BE2C (cell line): Measurements from ENCODE around the gene IMP4.

Experiments
- DNase-seq: peaks from one replicate; pipeline ENCODE4 v3.0.0-alpha.2; 2020
- H3K27me3 ChIP-seq: fragments of 250-450 bp; sonication (Bioruptor Pico); 2 replicates; pipeline ENCODE4 v1.5.1; 2020; ENCODE audit warnings: mild to moderate bottlenecking
- H3K36me3 ChIP-seq: fragments of 250-450 bp; sonication (Bioruptor Pico); 2 replicates; pipeline ENCODE4 v1.5.1; 2020; ENCODE audit warnings: mild to moderate bottlenecking
- H3K4me1 ChIP-seq: fragments of 250-450 bp; sonication (Bioruptor Pico); 2 replicates; pipeline ENCODE4 v1.5.1; 2020
- H3K4me3 ChIP-seq: 2 replicates; pipeline ENCODE4 v1.5.1; 2011; ENCODE audit warnings: low read depth, low read length
- H3K9me3 ChIP-seq: fragments of 250-450 bp; sonication (Bioruptor Pico); 2 replicates; pipeline ENCODE4 v1.5.1; 2020
- TF ChIP-seq, protein P1 (sequence below): IDR thresholded peaks from 2 replicates; pipeline ENCODE4 v1.5.1; 2012; ENCODE audit warnings: mild to moderate bottlenecking, low read depth, low read length

Gene IMP4

GRCh38 chr2:130381145-130381544 is 38.4 kb downstream of the IMP4 start:
- Histone ChIP-seq H3K36me3 (no peaks in the 10 kb centered on the region), H3K9me3 (no peaks in the 10 kb centered on the region), H3K27me3 (no peaks in the 10 kb centered on the region), H3K4me1 (no peaks in the 10 kb centered on the region), H3K4me3 (no peak overlapping the region)
- TF ChIP-seq, protein P1, sequence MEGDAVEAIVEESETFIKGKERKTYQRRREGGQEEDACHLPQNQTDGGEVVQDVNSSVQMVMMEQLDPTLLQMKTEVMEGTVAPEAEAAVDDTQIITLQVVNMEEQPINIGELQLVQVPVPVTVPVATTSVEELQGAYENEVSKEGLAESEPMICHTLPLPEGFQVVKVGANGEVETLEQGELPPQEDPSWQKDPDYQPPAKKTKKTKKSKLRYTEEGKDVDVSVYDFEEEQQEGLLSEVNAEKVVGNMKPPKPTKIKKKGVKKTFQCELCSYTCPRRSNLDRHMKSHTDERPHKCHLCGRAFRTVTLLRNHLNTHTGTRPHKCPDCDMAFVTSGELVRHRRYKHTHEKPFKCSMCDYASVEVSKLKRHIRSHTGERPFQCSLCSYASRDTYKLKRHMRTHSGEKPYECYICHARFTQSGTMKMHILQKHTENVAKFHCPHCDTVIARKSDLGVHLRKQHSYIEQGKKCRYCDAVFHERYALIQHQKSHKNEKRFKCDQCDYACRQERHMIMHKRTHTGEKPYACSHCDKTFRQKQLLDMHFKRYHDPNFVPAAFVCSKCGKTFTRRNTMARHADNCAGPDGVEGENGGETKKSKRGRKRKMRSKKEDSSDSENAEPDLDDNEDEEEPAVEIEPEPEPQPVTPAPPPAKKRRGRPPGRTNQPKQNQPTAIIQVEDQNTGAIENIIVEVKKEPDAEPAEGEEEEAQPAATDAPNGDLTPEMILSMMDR: no peak
- no peak for DNase-seq

DNA sequence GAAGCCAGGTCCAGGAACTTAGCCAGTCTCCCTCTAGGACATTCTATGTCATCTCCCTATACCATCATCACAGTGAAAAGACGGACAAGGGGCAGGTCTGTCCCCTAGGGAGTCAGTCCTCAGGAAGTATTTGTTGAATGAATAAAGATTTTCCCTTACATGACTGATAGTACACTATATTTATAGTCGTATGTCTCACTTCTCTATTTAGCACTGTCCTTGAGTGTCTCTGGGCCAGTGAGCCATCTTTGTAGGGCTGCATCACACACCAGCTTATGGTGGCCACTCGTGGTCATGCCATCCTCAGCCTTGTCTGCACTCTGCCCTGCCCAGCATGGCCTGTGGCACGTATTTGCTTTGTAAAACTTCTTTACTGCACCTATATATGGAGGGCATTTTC is 38.9 kb downstream of the IMP4 start:
- Histone ChIP-seq H3K4me1 (no peaks in the 10 kb centered on the region), H3K9me3 (no peaks in the 10 kb centered on the region), H3K4me3 (no peak overlapping the region), H3K36me3 (no peaks in the 10 kb centered on the region), H3K27me3 (no peaks in the 10 kb centered on the region)
- TF ChIP-seq, protein P1: no peak
- no peak for DNase-seq

GRCh38 chr2:130382313-130382917 is 39.7 kb downstream of the IMP4 start:
- DNase-seq: no peak
- Histone ChIP-seq H3K9me3 (no peaks in the 10 kb centered on the region), H3K27me3 (no peaks in the 10 kb centered on the region), H3K4me1 (no peaks in the 10 kb centered on the region), H3K36me3 (no peaks in the 10 kb centered on the region), H3K4me3 (no peak overlapping the region)
- TF ChIP-seq, protein P1: no peak

GRCh38 chr2:130385709-130386108 is 43.0 kb downstream of the IMP4 start:
- Histone ChIP-seq H3K4me1 (no peaks in the 10 kb centered on the region), H3K27me3 (no peaks in the 10 kb centered on the region), H3K36me3 (no peaks in the 10 kb centered on the region), H3K9me3 (no peaks in the 10 kb centered on the region), H3K4me3 (no peak overlapping the region)
- TF ChIP-seq, protein P1: no peak
- DNase-seq: no peak

GRCh38 chr2:130387071-130387400 is 44.3 kb downstream of the IMP4 start:
- no peaks in the 10 kb centered on the region for H3K27me3 ChIP-seq
- H3K4me3 ChIP-seq: no peak overlapping the region
- DNase-seq: no peak
- TF ChIP-seq, protein P1: no peak
- H3K9me3 ChIP-seq: no peaks in the 10 kb centered on the region
- H3K36me3 ChIP-seq: no peaks in the 10 kb centered on the region
- no peaks in the 10 kb centered on the region for H3K4me1 ChIP-seq

DNA sequence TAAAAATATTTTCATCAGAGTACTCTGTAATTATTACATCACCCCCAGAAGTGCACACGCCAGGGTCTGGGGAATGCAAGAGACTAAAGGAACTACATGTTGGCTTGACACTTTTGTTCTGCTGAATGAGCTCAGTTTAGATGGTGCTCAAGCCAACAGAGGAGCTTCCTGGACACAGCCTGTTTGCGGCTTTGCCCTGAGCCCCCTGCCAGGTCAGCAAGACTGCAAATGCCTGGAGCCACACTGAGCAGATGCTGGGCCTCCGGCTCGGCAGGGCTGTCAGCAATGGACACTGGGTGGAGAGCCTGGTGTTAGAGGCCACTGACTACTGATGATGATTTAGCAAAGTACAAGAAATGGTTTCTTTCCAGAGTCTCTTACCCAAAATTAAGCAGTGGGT is 45.1 kb downstream of the IMP4 start:
- no peaks in the 10 kb centered on the region for H3K27me3 ChIP-seq
- TF ChIP-seq, protein P1: no peak
- no peaks in the 10 kb centered on the region for H3K9me3 ChIP-seq
- H3K4me1 ChIP-seq: no peaks in the 10 kb centered on the region; the same call in 1 of the 2 replicates
- H3K4me3 ChIP-seq: no peak overlapping the region
- no peaks in the 10 kb centered on the region for H3K36me3 ChIP-seq
- no peak for DNase-seq
